Left kidney (tissue), 2 donors: ENCODE measurements around the gene RNF38. TPM values are rescaled to one million over a fixed set of nuclear protein-coding genes. Genes with fewer than 3 reads are reported as not detected.
"Not testable (repeated sequence)": the region's sequence is repeated elsewhere in the genome, so short reads cannot be mapped to it uniquely, and the experiment has no call there.

ENCODE experiments used
- DNase-seq: peaks from one replicate; pipeline ENCODE4 v3.0.0-alpha.2; 2013
- polyA plus RNA-seq: library from polyadenylated mRNA; unstranded; fragments of 120-200 nt; gene quantifications from one replicate; pipeline ENCODE4 v1.2.1, GENCODE V29; 2013; ENCODE audit not compliant: insufficient read length

RNF38 gene
- polyA plus RNA-seq, 1 donor, result 56.3 TPM

GRCh38 chr9:36294996-36295395, 105.1 kb downstream of the RNF38 start:
- not testable (repeated sequence) for DNase-seq

DNA sequence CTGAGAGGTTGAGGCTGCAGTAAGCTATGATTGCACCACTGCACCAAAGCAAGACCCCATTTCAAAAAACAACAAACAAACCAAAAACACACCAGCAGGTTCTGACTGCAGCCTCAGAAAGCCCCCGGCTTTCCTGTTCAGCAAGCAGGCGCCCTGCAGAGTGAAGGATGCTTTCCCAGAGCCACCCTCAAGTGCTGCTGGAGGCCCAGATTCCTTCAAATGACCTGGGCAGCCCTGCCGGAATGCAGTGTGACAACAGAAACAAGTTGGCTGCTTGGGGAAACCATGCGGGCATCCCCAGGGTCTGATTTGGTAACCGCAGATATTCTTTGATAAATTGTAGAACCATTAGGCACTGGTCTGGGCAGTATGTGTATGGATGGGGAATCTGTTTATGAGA, 106.2 kb downstream of the RNF38 start:
- no peak for DNase-seq

- DNase-seq, result no peak
These were observed 106.9 kb downstream of the RNF38 start for GRCh38 chr9:36293171-36293570.

DNA sequence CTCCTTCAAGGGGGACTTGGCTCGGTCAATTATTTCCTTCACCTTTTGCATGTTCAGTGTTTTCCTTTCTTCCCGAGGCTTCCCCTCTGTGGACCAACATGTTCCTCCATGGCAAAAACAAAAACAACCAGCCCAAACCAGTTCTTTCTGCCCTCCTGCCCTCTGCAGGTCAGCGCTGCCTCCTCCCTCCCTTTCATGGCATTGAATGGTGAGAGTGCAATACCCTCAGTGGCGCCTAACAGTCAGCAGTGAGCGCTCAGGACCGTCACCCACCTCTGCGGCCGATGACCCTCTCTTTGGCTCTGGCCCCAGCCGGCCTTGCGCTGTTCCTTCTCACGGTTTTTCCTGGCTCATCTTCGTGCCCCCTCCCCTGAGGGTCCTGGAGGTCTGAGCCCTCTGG, 107.4 kb downstream of the RNF38 start:
- DNase-seq, result no peak

- DNase-seq, result no peak
These were observed 109.1 kb downstream of the RNF38 start for GRCh38 chr9:36290996-36291395.

GRCh38 chr9:36289836-36290435, 110.1 kb downstream of the RNF38 start:
- no peak for DNase-seq

DNA sequence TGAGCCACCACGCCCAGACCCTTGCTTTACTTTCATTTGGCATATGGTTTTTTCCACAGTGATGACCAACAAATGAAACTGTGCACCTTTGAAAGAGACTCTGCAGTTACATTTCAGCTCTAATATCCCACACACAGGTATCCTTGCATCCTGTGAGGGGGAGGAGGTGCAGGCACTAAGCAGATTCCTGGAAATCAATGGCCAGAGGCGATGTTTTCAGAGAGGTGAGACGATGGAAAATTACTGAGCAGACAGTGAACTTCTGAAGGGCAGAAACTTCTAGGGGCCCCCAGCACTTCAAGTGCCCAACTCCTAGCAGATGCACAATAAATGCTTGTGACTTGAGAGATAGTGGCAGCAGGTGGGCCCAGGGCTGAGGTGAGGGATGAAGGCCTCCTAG, 112.0 kb downstream of the RNF38 start:
- no peak for DNase-seq

Other genes with a start within 250 kb of the RNF38 start
- 0.42 TPM for gene CCIN, start 230.9 kb downstream of the RNF38 start, polyA plus RNA-seq
- gene CLTA, start 209.3 kb downstream of the RNF38 start, polyA plus RNA-seq, result 257 TPM
- 21.5 TPM for gene GNE, start 141.8 kb downstream of the RNF38 start, polyA plus RNA-seq
- gene MELK, start 172.6 kb upstream of the RNF38 start, polyA plus RNA-seq, result 32.7 TPM